BLaER1 (cell line): ENCODE measurements around the gene PCDH15.

ENCODE experiments used
- H3K27ac ChIP-seq: shearing (Covaris generic); formaldehyde crosslinking; 2 replicates; pipeline ENCODE4 v1.8.1; 2022
- H3K27me3 ChIP-seq: shearing (Covaris generic); formaldehyde crosslinking; 2 replicates; pipeline ENCODE4 v1.8.1; 2022
- H3K36me3 ChIP-seq: shearing (Covaris generic); formaldehyde crosslinking; 2 replicates; pipeline ENCODE4 v1.8.1; 2022
- H3K4me1 ChIP-seq: shearing (Covaris generic); formaldehyde crosslinking; 2 replicates; pipeline ENCODE4 v1.8.1; 2022
- H3K4me2 ChIP-seq: shearing (Covaris generic); formaldehyde crosslinking; 2 replicates; pipeline ENCODE4 v1.8.1; 2022
- H3K4me3 ChIP-seq: shearing (Covaris generic); formaldehyde crosslinking; 2 replicates; pipeline ENCODE4 v1.8.1; 2022
- H3K9ac ChIP-seq: shearing (Covaris generic); formaldehyde crosslinking; 2 replicates; pipeline ENCODE4 v1.8.1; 2022
- H3K9me3 ChIP-seq: shearing (Covaris generic); formaldehyde crosslinking; 2 replicates; pipeline ENCODE4 v1.8.1; 2022
- H4K20me1 ChIP-seq: shearing (Covaris generic); formaldehyde crosslinking; 2 replicates; pipeline ENCODE4 v1.8.1; 2022
- Cebpa-rat ChIP-seq: shearing (Covaris generic); IDR thresholded peaks from 2 replicates; pipeline ENCODE4 v1.8.1; 2022

Gene PCDH15

GRCh38 chr10:54665095-54665494 lies 135.9 kb downstream of the PCDH15 start:
- Histone ChIP-seq H3K27ac (no peak overlapping the region), H3K36me3 (no peaks in the 10 kb centered on the region)
- TF ChIP-seq Cebpa-rat, result no peak

GRCh38 chr10:54660397-54660796 lies 140.6 kb downstream of the PCDH15 start:
- H3K27ac ChIP-seq, result no peak overlapping the region
- H3K9ac ChIP-seq, result no peak overlapping the region
- no peaks in the 10 kb centered on the region for H3K9me3 ChIP-seq
- no peaks in the 10 kb centered on the region for H3K36me3 ChIP-seq
- no peaks in the 10 kb centered on the region for H4K20me1 ChIP-seq
- H3K4me3 ChIP-seq, result no peak overlapping the region
- no peaks in the 10 kb centered on the region for H3K4me1 ChIP-seq
- no peak overlapping the region for H3K4me2 ChIP-seq
- no peak for TF ChIP-seq Cebpa-rat
- no peaks in the 10 kb centered on the region for H3K27me3 ChIP-seq

More at GRCh38 chr10:54665095-54665494, 135.9 kb downstream of the PCDH15 start:
- H3K4me2 ChIP-seq, result no peak overlapping the region
- no peaks in the 10 kb centered on the region for H3K4me1 ChIP-seq
- H3K9me3 ChIP-seq, result no peaks in the 10 kb centered on the region
- H3K27me3 ChIP-seq, result no peaks in the 10 kb centered on the region
- no peaks in the 10 kb centered on the region for H4K20me1 ChIP-seq
- no peak overlapping the region for H3K4me3 ChIP-seq
- H3K9ac ChIP-seq, result no peak overlapping the region

- Histone ChIP-seq H3K4me2 (no peak overlapping the region), H3K27ac (no peak overlapping the region), H4K20me1 (no peaks in the 10 kb centered on the region), H3K4me3 (no peak overlapping the region), H3K27me3 (no peaks in the 10 kb centered on the region), H3K4me1 (no peaks in the 10 kb centered on the region), H3K9me3 (no peaks in the 10 kb centered on the region), H3K36me3 (no peaks in the 10 kb centered on the region), H3K9ac (no peak overlapping the region)
- TF ChIP-seq Cebpa-rat, result no peak
Measured at GRCh38 chr10:54656643-54657042, 144.4 kb downstream of the PCDH15 start.

- TF ChIP-seq Cebpa-rat, result no peak
- Histone ChIP-seq H3K27ac (no peak overlapping the region), H3K9me3 (no peaks in the 10 kb centered on the region)
Measured at GRCh38 chr10:54653518-54653917, 147.5 kb downstream of the PCDH15 start.

GRCh38 chr10:54650547-54650946 lies 150.5 kb downstream of the PCDH15 start:
- no peaks in the 10 kb centered on the region for H4K20me1 ChIP-seq
- H3K4me1 ChIP-seq, result no peaks in the 10 kb centered on the region
- no peak for TF ChIP-seq Cebpa-rat
- H3K9ac ChIP-seq, result no peak overlapping the region
- no peak overlapping the region for H3K4me2 ChIP-seq
- H3K4me3 ChIP-seq, result no peak overlapping the region
- no peaks in the 10 kb centered on the region for H3K36me3 ChIP-seq
- no peaks in the 10 kb centered on the region for H3K9me3 ChIP-seq
- no peaks in the 10 kb centered on the region for H3K27me3 ChIP-seq
- H3K27ac ChIP-seq, result no peak overlapping the region

More at GRCh38 chr10:54653518-54653917, 147.5 kb downstream of the PCDH15 start:
- no peak overlapping the region for H3K4me2 ChIP-seq
- H3K9ac ChIP-seq, result no peak overlapping the region
- H3K4me3 ChIP-seq, result no peak overlapping the region
- no peaks in the 10 kb centered on the region for H4K20me1 ChIP-seq
- H3K27me3 ChIP-seq, result no peaks in the 10 kb centered on the region
- H3K36me3 ChIP-seq, result no peaks in the 10 kb centered on the region
- no peaks in the 10 kb centered on the region for H3K4me1 ChIP-seq

GRCh38 chr10:54622017-54622416 lies 179.0 kb downstream of the PCDH15 start:
- no peaks in the 10 kb centered on the region for H3K27me3 ChIP-seq
- H3K9me3 ChIP-seq, result 0 out of 2 replicates have a peak, but pooled peaks cover 4% of the 10 kb centered on the region
- no peaks in the 10 kb centered on the region for H4K20me1 ChIP-seq
- H3K27ac ChIP-seq, result no peak overlapping the region
- H3K4me3 ChIP-seq, result no peak overlapping the region
- H3K36me3 ChIP-seq, result no peaks in the 10 kb centered on the region
- H3K4me2 ChIP-seq, result no peak overlapping the region
- no peaks in the 10 kb centered on the region for H3K4me1 ChIP-seq
- no peak overlapping the region for H3K9ac ChIP-seq
- TF ChIP-seq Cebpa-rat, result no peak

- Histone ChIP-seq H3K27me3 (no peaks in the 10 kb centered on the region), H3K9me3 (no peaks in the 10 kb centered on the region), H3K4me1 (no peaks in the 10 kb centered on the region), H4K20me1 (no peaks in the 10 kb centered on the region), H3K27ac (no peak overlapping the region), H3K4me2 (no peak overlapping the region), H3K4me3 (no peak overlapping the region), H3K9ac (no peak overlapping the region), H3K36me3 (no peaks in the 10 kb centered on the region)
- TF ChIP-seq Cebpa-rat, result no peak
Measured at GRCh38 chr10:54620352-54620751, 180.7 kb downstream of the PCDH15 start.

- no peak overlapping the region for H3K27ac ChIP-seq
- no peak overlapping the region for H3K4me3 ChIP-seq
- H3K9me3 ChIP-seq, result no peaks in the 10 kb centered on the region
- no peaks in the 10 kb centered on the region for H3K36me3 ChIP-seq
- H3K4me2 ChIP-seq, result no peak overlapping the region
- TF ChIP-seq Cebpa-rat, result no peak
- H4K20me1 ChIP-seq, result no peaks in the 10 kb centered on the region
- no peaks in the 10 kb centered on the region for H3K27me3 ChIP-seq
- no peak overlapping the region for H3K9ac ChIP-seq
- H3K4me1 ChIP-seq, result no peaks in the 10 kb centered on the region; the same call in 1 of the 2 replicates
Measured at GRCh38 chr10:54614072-54614471, 187.0 kb downstream of the PCDH15 start.

GRCh38 chr10:54613162-54613561 lies 187.9 kb downstream of the PCDH15 start:
- Histone ChIP-seq H3K27ac (no peak overlapping the region), H3K36me3 (no peaks in the 10 kb centered on the region), H3K9ac (no peak overlapping the region), H3K9me3 (no peaks in the 10 kb centered on the region), H3K4me1 (no peaks in the 10 kb centered on the region; the same call in 1 of the 2 replicates), H3K4me2 (no peak overlapping the region), H3K27me3 (no peaks in the 10 kb centered on the region), H3K4me3 (no peak overlapping the region), H4K20me1 (no peaks in the 10 kb centered on the region)
- TF ChIP-seq Cebpa-rat, result no peak

- Histone ChIP-seq H3K9ac (no peak overlapping the region), H3K36me3 (no peaks in the 10 kb centered on the region)
Measured at GRCh38 chr10:54609423-54609822, 191.6 kb downstream of the PCDH15 start.

GRCh38 chr10:54607983-54608382 lies 193.0 kb downstream of the PCDH15 start:
- H4K20me1 ChIP-seq, result no peaks in the 10 kb centered on the region
- H3K4me1 ChIP-seq, result no peaks in the 10 kb centered on the region
- no peak overlapping the region for H3K4me3 ChIP-seq
- no peak overlapping the region for H3K9ac ChIP-seq
- no peak overlapping the region for H3K27ac ChIP-seq
- H3K4me2 ChIP-seq, result no peak overlapping the region
- no peak for TF ChIP-seq Cebpa-rat
- H3K27me3 ChIP-seq, result no peaks in the 10 kb centered on the region
- no peaks in the 10 kb centered on the region for H3K9me3 ChIP-seq
- no peaks in the 10 kb centered on the region for H3K36me3 ChIP-seq

More at GRCh38 chr10:54609423-54609822, 191.6 kb downstream of the PCDH15 start:
- no peak for TF ChIP-seq Cebpa-rat
- Histone ChIP-seq H3K27me3 (no peaks in the 10 kb centered on the region), H3K9me3 (no peaks in the 10 kb centered on the region), H3K27ac (no peak overlapping the region), H3K4me1 (no peaks in the 10 kb centered on the region; the same call in 1 of the 2 replicates), H4K20me1 (no peaks in the 10 kb centered on the region), H3K4me3 (no peak overlapping the region), H3K4me2 (no peak overlapping the region)
